ENCODE results near the gene EPHA8. TPM values are rescaled to one million over a fixed set of nuclear protein-coding genes. Genes with fewer than 3 reads are reported as not detected.

EPHA8 gene
- polyA plus RNA-seq, 3 donors = 1.5 to 2.6 (median 2.3) TPM

GRCh38 chr1:22531251-22531650 lies 32.0 kb upstream of the EPHA8 start:
- no peak for DNase-seq (ENCODE audit: extremely low read depth in 1 of 11, low read depth in 9 of 11, low spot score in 4 of 11)

- DNase-seq (ENCODE audit: extremely low read depth in 1 of 11, low read depth in 9 of 11, low spot score in 4 of 11) = no peak
Measured at GRCh38 chr1:22533244-22533895, 29.9 kb upstream of the EPHA8 start.

- no peak for DNase-seq (ENCODE audit: extremely low read depth in 1 of 11, low read depth in 9 of 11, low spot score in 4 of 11)
Measured at GRCh38 chr1:22534951-22535350, 28.3 kb upstream of the EPHA8 start.

GRCh38 chr1:22535399-22535798 lies 27.9 kb upstream of the EPHA8 start:
- DNase-seq (ENCODE audit: extremely low read depth in 1 of 11, low read depth in 9 of 11, low spot score in 4 of 11) = no peak

- DNase-seq (ENCODE audit: extremely low read depth in 1 of 11, low read depth in 9 of 11, low spot score in 4 of 11) = no peak
Measured at GRCh38 chr1:22536506-22536905, 26.8 kb upstream of the EPHA8 start.

- DNase-seq (ENCODE audit: extremely low read depth in 1 of 11, low read depth in 9 of 11, low spot score in 4 of 11) = no peak
Measured at GRCh38 chr1:22537441-22538139, 25.7 kb upstream of the EPHA8 start.

- DNase-seq (ENCODE audit: extremely low read depth in 1 of 11, low read depth in 9 of 11, low spot score in 4 of 11) = no peak
Measured at GRCh38 chr1:22539510-22540118, 23.7 kb upstream of the EPHA8 start.

- DNase-seq (ENCODE audit: extremely low read depth in 1 of 11, low read depth in 9 of 11, low spot score in 4 of 11) = no peak
Measured at GRCh38 chr1:22540337-22540736, 23.0 kb upstream of the EPHA8 start.

GRCh38 chr1:22542886-22543285 lies 20.4 kb upstream of the EPHA8 start:
- DNase-seq (ENCODE audit: extremely low read depth in 1 of 11, low read depth in 9 of 11, low spot score in 4 of 11) = no peak

- no peak for DNase-seq (ENCODE audit: extremely low read depth in 1 of 11, low read depth in 9 of 11, low spot score in 4 of 11)
Measured at GRCh38 chr1:22543679-22544078, 19.6 kb upstream of the EPHA8 start.

GRCh38 chr1:22544606-22545005 lies 18.7 kb upstream of the EPHA8 start:
- no peak for DNase-seq (ENCODE audit: extremely low read depth in 1 of 11, low read depth in 9 of 11, low spot score in 4 of 11)

- no peak for DNase-seq (ENCODE audit: extremely low read depth in 1 of 11, low read depth in 9 of 11, low spot score in 4 of 11)
Measured at GRCh38 chr1:22545141-22545540, 18.1 kb upstream of the EPHA8 start.

- no peak for DNase-seq (ENCODE audit: extremely low read depth in 1 of 11, low read depth in 9 of 11, low spot score in 4 of 11)
Measured at GRCh38 chr1:22547186-22547817, 16.0 kb upstream of the EPHA8 start.

- DNase-seq (ENCODE audit: extremely low read depth in 1 of 11, low read depth in 9 of 11, low spot score in 4 of 11) = no peak
Measured at GRCh38 chr1:22547818-22548462, 15.3 kb upstream of the EPHA8 start.

GRCh38 chr1:22550021-22550420 lies 13.3 kb upstream of the EPHA8 start:
- DNase-seq (ENCODE audit: extremely low read depth in 1 of 11, low read depth in 9 of 11, low spot score in 4 of 11) = no peak

- DNase-seq (ENCODE audit: extremely low read depth in 1 of 11, low read depth in 9 of 11, low spot score in 4 of 11) = no peak
Measured at GRCh38 chr1:22551591-22551990, 11.7 kb upstream of the EPHA8 start.

GRCh38 chr1:22552021-22552420 lies 11.3 kb upstream of the EPHA8 start:
- DNase-seq (ENCODE audit: extremely low read depth in 1 of 11, low read depth in 9 of 11, low spot score in 4 of 11) = no peak

GRCh38 chr1:22553104-22553880 lies 10.0 kb upstream of the EPHA8 start:
- DNase-seq (ENCODE audit: extremely low read depth in 1 of 11, low read depth in 9 of 11, low spot score in 4 of 11) = no peak

- no peak for DNase-seq (ENCODE audit: extremely low read depth in 1 of 11, low read depth in 9 of 11, low spot score in 4 of 11)
Measured at GRCh38 chr1:22553991-22554522, 9.2 kb upstream of the EPHA8 start.

Data from renal cortex interstitium (tissue), 11 donors.